Subcutaneous adipose tissue (tissue), 4 donors: ENCODE measurements around the gene ANKLE1. TPM values are rescaled to one million over a fixed set of nuclear protein-coding genes. Genes with fewer than 3 reads are reported as not detected.

Experiments used
- total RNA-seq, 4 donors: library from RNA; depleted of rRNA; stranded (reverse); fragments of >200 nt; gene quantifications; one replicate each; pipeline ENCODE4 v1.1.0, GENCODE V29; 2016
- TF ChIP-seq, protein P1 (sequence below): fragments of 450-650 bp; IDR thresholded peaks from one replicate; pipeline ENCODE4 v1.5.1; 2016; ENCODE audit warnings: low read depth, mild to moderate bottlenecking, control low read depth, antibody characterized with exemption, moderate library complexity

Gene ANKLE1
- total RNA-seq, 4 donors from 2014 or later = 0.22 to 0.51 TPM; not detected in 2

DNA sequence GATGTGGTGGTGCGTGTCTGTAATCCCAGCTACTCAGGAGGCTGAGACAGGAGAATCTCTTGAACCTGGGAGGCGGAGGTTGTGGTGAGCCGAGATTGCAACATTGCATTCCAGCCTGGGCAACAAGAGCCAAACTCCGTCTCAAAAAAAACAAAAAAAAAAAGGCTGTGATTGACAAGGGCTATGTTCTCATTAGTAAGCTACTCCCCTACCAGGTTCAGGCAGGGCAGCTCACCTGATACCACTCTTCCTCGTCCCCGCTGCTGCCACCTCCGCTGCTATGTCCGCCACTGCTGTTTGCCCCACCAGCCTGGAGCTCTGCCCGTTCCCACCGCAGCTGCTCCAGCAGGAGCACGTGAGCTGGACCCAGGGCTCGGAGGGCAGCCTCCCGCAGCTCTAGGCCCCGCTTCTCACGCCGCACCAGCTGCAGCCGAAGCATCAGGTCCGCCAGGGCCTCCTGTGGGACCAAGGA is 26.5 kb upstream of the ANKLE1 start:
- TF ChIP-seq, protein P1, sequence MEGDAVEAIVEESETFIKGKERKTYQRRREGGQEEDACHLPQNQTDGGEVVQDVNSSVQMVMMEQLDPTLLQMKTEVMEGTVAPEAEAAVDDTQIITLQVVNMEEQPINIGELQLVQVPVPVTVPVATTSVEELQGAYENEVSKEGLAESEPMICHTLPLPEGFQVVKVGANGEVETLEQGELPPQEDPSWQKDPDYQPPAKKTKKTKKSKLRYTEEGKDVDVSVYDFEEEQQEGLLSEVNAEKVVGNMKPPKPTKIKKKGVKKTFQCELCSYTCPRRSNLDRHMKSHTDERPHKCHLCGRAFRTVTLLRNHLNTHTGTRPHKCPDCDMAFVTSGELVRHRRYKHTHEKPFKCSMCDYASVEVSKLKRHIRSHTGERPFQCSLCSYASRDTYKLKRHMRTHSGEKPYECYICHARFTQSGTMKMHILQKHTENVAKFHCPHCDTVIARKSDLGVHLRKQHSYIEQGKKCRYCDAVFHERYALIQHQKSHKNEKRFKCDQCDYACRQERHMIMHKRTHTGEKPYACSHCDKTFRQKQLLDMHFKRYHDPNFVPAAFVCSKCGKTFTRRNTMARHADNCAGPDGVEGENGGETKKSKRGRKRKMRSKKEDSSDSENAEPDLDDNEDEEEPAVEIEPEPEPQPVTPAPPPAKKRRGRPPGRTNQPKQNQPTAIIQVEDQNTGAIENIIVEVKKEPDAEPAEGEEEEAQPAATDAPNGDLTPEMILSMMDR = no peak

DNA sequence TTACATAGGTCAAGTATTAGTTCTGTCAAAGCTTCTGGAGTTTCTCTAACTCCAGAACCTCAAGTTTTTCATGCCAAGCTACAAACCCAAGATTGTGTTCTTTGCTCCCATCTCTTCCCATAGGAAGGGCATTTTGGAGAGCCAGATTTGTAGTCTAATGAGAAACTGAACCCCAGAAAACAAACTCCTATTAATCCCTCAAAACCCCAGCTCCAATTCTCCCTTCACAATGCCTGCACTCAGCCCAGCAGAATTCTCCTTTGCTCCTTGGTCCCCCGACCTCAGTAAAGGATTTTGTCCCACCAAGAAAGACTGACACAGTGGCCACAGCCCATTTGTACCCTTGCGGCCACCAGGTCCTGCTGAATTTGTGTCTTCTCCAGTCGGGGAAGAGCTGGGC is 25.6 kb upstream of the ANKLE1 start:
- TF ChIP-seq, protein P1 = no peak

DNA sequence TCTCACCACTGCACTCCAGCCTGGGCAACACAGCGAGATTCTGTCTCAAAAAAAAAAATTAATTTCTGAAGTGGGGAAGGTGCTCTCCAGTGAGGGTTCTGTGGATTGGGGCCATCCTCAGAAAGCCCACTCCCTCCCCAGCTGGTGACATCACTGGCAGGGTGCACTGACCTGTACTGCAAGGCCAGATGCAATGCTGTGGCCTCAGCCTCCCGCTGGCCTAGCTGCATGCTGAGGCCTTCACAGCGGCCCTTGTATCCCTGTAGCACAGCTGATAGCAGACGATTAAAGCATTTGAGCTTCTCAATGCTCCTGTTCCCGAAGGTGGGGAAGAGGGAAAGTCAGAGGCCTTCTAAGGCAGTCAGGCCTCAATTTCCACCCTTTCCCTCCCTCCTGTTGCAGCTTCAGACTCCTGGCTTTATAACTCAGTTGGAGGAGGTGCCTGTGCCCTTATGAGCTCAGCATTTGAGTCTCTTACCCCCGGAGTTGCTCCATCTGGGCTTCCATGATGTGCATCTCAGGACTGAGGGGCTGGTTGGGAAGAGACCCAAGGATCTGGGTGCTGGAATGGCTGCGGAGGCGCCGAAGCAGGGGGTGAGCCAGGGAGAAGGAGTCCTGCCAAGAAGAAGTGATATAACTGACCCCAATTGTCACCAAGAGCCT is 22.5 kb upstream of the ANKLE1 start:
- TF ChIP-seq, protein P1 = no peak

DNA sequence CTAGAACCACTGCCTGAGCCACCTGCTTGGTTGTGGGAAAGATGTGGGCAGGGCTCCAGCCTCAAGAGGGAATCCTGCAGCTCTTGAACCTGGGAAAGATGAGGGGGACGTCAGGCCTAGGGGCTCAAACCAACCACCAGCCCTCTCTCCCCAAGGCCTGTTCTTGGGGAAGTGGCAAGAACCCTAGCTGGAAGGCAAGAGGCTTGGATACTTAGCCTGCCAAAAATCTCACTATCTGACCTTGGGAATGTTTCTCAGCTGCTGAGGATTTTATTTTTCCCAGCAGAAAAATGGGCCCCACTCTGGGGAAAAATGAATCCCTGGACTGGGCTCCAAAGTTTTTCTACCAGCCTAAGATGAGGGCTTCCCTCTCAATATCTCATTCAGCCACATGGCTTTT is 21.8 kb upstream of the ANKLE1 start:
- TF ChIP-seq, protein P1 = no peak

DNA sequence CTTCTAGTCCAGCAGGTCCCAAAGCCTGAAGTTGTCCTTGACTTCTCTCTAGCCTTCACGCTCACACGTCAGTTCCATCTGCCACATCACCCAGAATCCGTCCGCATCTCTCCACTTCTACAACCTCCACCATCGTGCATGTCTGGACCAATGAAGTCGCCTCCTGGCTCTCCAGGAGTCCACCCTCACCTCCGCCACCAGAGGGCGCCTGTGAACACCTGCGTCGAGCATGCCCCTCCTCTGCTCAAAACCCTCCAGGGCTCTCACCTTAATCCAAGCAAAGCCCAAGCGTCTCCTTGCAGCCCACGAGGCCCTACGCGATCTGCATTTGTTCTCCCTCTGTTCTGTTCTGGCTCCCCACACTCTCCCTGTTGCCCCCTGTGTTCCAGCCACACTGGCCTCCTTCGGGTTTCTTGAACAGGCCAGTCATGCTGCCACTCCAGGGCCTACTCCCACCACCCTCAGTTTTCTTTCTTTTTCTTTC is 20.8 kb upstream of the ANKLE1 start:
- TF ChIP-seq, protein P1 = no peak

DNA sequence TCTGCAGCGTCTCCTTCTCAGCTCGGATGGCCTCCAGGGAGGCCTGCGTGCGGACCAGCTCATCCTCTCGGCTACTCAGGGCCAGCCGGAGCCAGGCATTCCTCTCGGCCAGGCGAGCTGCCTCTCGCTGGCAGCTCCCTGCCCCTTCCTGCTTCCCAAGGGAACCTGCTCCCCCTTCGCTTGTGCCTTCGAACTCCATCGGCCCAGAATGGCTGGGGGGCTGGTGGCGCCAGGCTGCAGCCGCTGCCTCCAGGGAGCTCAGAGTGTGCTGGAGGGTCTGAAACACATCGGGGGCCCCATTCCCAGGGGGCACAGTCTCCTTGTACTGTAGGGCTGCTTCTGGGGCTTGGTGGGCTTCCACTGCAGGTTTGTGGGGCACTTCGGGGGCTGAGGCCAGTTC is 19.1 kb upstream of the ANKLE1 start:
- TF ChIP-seq, protein P1 = no peak

DNA sequence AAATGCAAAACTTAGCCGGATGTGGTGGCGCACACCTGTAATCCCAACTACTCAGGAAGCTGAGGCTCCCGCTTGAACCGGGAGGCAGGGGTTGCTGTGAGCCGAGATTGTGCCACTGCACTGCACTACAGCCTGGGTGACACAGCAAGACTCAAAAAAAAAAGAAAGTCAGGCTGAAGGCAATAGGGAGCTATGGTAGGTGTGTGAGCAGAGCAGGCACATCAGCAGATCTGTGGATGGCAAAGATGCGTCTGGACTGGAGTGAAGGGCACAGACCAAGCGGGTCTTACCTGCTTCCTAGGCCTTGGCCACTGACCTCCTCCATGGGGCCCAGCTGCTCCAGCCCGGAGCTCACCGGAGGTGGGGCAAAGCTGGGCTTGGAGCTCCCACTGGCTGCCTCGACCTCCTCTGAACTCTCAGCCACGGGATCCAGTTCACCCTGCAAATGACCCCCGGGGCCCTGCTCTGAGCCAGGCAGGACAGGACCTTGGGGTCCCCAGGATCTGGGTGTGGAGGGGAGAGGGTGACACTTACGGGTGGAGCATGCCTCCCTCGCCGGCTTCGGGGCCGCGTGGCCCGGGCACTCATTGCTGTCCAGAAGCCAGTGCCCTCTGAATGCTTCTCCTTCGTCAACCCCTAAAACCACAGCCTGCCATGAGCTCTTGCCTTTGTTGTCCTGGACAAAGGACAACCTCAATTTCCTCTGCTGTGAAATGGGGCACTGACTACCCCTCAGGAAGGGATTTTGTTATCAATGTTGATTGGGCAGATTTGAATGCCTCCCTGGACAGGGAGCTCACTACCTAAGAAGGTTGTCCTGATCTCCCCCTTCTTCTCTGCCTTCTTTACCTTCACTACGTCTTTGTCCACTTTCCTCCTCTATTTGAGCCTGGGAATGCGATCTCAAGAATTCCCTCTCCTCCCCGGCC is 17.7 kb upstream of the ANKLE1 start:
- TF ChIP-seq, protein P1 = no peak
